SH-SY5Y (cell line): Measurements from ENCODE around the gene EPAS1.
A peak's percentile ranks its signal among the peaks of the same experiment; 100 is the strongest.

Source experiments
- GATA2 ChIP-seq: IDR thresholded peaks from 2 replicates; pipeline ENCODE4 v1.6.1; 2011; ENCODE audit warnings: mild to moderate bottlenecking, low read depth, low read length
- GATA3 ChIP-seq: IDR thresholded peaks from 2 replicates; pipeline ENCODE4 v1.6.1; 2011; ENCODE audit warnings: low read depth, mild to moderate bottlenecking, low read length, moderate library complexity

Gene EPAS1

GRCh38 chr2:46340740-46341420 is 43.7 kb downstream of the EPAS1 start:
- TF ChIP-seq GATA3 = no peak
- no peak for TF ChIP-seq GATA2

GRCh38 chr2:46342566-46343315 is 45.5 kb downstream of the EPAS1 start:
- TF ChIP-seq GATA3 = peak; percentile 81
- TF ChIP-seq GATA2 = peak; percentile 83

DNA sequence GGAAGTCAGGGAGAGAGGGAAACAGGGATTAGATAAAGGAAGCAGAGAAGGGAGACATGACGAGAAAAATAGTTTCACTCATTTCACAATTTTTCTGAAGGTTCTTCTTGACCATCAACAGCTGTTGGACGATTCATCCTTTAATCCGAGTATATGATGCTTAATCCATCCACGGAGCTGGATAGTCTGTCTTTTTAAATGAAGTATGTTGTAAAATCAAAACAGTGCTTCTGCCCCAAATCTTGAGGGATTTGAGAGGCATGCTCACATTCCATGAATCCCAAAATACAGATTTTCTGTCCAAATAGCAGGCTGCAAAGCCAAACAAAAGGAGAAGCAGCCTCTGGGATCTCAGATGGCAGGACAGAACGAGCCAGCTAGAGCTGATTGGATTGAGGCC is 47.5 kb downstream of the EPAS1 start:
- TF ChIP-seq GATA2 = no peak
- no peak for TF ChIP-seq GATA3

DNA sequence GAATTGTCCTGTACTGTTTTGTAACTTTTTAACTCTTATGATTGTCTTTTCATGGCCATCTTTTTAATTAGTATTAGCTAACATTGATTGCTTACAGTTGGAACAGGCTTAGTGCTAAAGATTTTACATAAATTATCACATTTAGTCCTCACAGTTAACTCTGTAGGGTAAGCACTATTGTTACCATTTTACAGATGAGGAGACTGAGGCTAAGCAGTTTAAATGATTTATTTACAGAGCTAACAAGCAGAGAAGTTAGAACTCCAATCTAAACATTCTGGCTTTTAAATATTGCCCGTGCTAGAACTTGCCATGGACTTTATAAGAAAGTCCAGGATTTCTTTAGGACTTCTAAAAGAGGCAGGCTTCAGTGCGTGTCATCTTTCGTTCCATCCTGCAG is 48.6 kb downstream of the EPAS1 start:
- TF ChIP-seq GATA2 (no peak), GATA3 (no peak)

- no peak for TF ChIP-seq GATA3
- TF ChIP-seq GATA2 = no peak
Measured at GRCh38 chr2:46346719-46347118, 49.5 kb downstream of the EPAS1 start.

DNA sequence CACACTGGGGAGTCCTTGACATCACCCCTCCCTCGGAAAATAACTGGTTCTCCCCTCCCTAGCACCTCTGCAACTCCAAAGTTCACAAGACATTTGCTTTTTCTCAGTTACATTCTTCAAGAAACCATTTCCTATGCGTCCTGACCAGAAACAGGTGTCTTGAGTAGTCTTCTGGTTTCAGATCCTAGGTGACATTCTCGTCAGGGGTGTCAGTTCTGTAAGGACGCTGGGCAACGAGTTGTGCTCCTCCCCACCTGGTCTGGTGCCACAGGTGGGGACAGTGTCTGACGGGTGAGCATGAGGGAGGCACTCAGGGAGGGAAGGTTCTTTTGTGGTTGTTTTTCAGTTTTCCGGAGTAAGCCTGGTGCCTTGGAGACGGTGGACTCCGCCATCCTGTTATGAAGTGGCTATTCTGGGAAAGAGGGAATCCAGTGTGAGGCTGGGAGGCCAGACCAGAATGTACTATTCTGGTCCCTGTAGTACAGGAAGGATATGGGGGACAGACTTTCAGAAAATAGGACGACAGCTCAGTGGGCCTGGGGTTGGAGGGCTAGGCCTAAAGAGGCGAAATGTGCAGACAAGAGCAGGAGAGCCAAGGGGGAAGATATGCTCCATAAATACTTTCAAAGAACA is 50.6 kb downstream of the EPAS1 start:
- TF ChIP-seq GATA2 (no peak), GATA3 (no peak)

DNA sequence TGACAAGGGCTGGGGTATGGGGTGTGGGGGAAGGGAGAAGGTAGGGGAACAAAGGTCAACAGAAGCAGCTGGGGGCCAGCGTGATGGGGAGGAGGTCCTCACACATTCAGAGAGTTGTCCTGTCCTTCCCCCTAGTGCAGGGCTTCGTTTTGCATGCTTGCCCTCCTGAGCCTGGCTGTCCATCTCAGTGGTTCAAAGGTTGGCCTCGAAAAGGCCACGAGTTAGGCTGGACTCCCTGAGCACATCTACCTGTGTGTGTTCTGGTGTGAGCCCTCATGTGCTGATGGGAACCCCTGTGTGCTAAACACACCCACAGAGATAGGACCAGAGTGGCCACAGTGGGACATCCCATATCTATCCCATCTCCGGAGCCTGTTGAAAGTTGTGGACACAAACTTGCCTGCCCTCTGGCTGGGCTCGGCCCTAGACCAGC is 51.9 kb downstream of the EPAS1 start:
- no peak for TF ChIP-seq GATA3
- TF ChIP-seq GATA2 = no peak

DNA sequence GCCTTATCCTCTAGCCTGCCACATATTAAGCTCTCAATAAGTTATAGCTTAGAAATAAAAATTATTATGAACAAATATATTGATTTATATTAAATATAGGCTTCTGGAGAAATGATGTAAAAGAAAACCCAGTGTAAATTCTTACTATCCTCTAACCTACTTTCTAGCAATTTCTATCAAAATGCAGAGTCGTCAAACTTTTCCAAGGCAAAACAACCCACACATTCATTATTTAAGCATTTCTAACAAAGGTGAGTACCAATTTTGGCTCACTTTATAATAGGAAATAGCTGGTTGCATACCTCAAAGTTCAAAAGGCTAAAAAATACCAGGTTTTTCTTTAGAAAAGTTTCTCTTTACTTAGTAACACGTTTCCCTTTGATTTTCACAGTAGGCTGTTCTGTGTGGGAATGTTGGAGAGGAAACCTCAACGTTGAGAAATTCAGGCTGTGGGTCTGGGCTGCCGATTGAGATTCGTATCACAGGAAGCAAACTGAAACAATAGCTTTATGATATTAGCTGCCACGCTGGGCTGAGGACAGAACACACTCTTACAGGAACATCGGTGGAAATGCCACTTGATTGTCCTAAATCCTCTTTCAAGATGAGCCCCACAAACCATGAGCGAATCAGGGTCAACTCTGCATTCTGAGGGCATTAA is 53.0 kb downstream of the EPAS1 start:
- peak; percentile 82 for TF ChIP-seq GATA2
- TF ChIP-seq GATA3 = no peak

DNA sequence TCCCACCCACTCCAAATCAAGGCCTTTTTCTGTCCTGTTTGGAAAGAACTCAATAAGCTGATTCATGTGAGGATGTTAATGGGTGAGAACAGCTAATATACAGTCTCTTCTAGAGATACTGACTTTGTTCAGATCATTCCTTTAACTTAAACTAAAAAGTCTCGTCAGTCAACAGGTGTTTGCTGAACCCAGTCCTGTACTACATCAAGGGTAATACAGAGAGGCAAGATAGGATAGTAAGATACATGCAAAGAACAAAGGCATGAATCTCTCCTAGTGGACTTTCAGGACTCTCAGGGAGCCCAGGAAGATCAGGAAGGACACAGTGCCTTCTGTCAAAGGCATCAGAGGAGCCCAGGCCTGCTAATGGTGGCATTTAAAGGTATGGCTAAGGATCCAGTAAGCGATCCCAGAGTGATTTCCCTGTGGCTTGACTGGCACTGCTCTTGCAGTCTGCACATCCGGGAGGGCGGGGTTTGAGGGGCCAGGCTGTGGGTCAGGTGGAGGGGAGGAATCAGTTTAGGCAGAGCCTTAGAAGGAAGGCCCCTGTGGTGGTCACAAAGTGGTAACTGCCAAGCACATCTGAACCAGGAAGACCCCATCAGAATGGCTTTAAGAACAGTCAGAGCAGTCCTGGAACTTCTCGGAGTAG is 54.0 kb downstream of the EPAS1 start:
- TF ChIP-seq GATA3 = no peak; the same call in 1 of the 2 replicates
- TF ChIP-seq GATA2 = no peak

DNA sequence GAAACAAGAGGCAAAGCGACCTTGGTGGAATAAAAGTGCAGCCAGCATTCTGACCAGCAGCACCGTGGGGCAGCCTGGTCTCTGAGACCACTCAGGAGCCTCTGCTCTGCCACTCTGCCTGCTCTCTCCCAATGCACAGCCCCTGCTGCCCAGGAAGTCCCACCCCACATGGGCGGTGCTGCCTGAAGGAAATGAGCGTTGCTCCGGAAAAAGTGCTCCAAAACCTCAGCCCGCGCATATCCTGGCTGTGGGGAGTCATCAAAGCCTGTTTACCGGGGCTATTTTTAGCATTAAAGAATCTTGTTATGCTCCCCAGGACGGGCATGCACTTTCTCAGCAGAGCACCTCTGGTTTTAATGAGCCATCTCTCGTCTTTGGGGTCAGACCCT is 54.5 kb downstream of the EPAS1 start:
- TF ChIP-seq GATA3 (no peak), GATA2 (no peak)

DNA sequence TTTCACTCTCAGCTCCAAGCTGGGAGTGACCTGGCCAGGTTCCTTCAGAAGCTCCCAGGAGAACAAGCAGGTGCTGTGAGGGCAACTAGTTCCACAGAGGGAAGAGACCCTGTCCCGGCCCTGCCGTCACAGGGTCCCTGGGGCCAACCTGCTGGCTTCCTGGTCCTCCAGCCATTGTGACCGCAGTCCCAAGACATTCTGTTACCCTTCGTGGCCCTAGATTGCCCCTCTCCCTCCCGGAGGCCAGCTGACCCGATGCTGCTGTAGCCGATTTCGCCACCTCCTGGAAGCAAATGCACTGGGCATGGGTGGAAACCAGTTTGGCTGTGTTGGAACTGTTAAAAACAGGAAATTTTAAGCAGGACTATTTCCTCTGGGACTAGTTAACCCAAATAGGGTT is 55.4 kb downstream of the EPAS1 start:
- TF ChIP-seq GATA3 (no peak), GATA2 (no peak)

- TF ChIP-seq GATA3 (no peak), GATA2 (no peak)
Measured at GRCh38 chr2:46353509-46353908, 56.3 kb downstream of the EPAS1 start.

- TF ChIP-seq GATA2 (no peak), GATA3 (no peak)
Measured at GRCh38 chr2:46355756-46356155, 58.5 kb downstream of the EPAS1 start.

- TF ChIP-seq GATA2 (no peak), GATA3 (no peak)
Measured at GRCh38 chr2:46356991-46357390, 59.8 kb downstream of the EPAS1 start.
